Coronary artery (tissue), 2 donors: ENCODE data around the gene HDC.

ENCODE experiments used
- DNase-seq: peaks from one replicate; pipeline ENCODE4 v3.0.0-alpha.2; 2017; ENCODE audit warnings: low spot score
- H3K27ac ChIP-seq, 2 donors: fragments of 200-600 bp; sonication (generic); one replicate each; pipeline ENCODE4 v1.5.1; 2016 to 2019
- H3K4me3 ChIP-seq: fragments of 200-600 bp; sonication (generic); 2 replicates; pipeline ENCODE4 v1.5.1; 2016; ENCODE audit warnings: mild to moderate bottlenecking, moderate library complexity
- CTCF ChIP-seq: fragments of 200-600 bp; sonication (generic); IDR thresholded peaks from one replicate; pipeline ENCODE4 v1.5.1; 2019; ENCODE audit warnings: antibody characterized with exemption

Gene HDC

GRCh38 chr15:50275091-50275490 lies 9.6 kb upstream of the HDC start:
- Histone ChIP-seq H3K4me3 (no peak overlapping the region), H3K27ac (no peak overlapping the region)
- TF ChIP-seq CTCF: no peak
- no peak for DNase-seq

- no peak for DNase-seq
- no peak overlapping the region for H3K27ac ChIP-seq
- no peak overlapping the region for H3K4me3 ChIP-seq
- TF ChIP-seq CTCF: no peak
Measured at GRCh38 chr15:50267577-50267976, 2.1 kb upstream of the HDC start.

- H3K27ac ChIP-seq: no peak overlapping the region
- TF ChIP-seq CTCF: no peak
- no peak overlapping the region for H3K4me3 ChIP-seq
- DNase-seq: no peak
Measured at GRCh38 chr15:50262533-50262932, 3.0 kb downstream of the HDC start.

- Histone ChIP-seq H3K4me3 (no peak overlapping the region), H3K27ac (no peak overlapping the region)
- DNase-seq: no peak
- TF ChIP-seq CTCF: no peak
Measured at GRCh38 chr15:50261981-50262380, 3.5 kb downstream of the HDC start.

GRCh38 chr15:50260969-50261496 lies 4.5 kb downstream of the HDC start:
- TF ChIP-seq CTCF: no peak
- DNase-seq: no peak
- no peak overlapping the region for H3K27ac ChIP-seq

GRCh38 chr15:50259276-50259675 lies 6.2 kb downstream of the HDC start:
- no peak overlapping the region for H3K4me3 ChIP-seq
- no peak for TF ChIP-seq CTCF
- no peak for DNase-seq
- no peak overlapping the region for H3K27ac ChIP-seq

More at GRCh38 chr15:50260969-50261496, 4.5 kb downstream of the HDC start:
- no peak overlapping the region for H3K4me3 ChIP-seq

- Histone ChIP-seq H3K27ac (no peak overlapping the region), H3K4me3 (no peak overlapping the region)
- no peak for TF ChIP-seq CTCF
- no peak for DNase-seq
Measured at GRCh38 chr15:50257924-50258323, 7.6 kb downstream of the HDC start.
